Mucosa of descending colon (tissue), 3 donors: ENCODE data around the gene USP32. TPM values are rescaled to one million over a fixed set of nuclear protein-coding genes. Genes with fewer than 3 reads are reported as not detected.
"Not testable (repeated sequence)": the region's sequence is repeated elsewhere in the genome, so short reads cannot be mapped to it uniquely, and the experiment has no call there.

Experiments
- ATAC-seq: fragments of 200-7000 bp; cut with Tn5 transposase; one replicate; pipeline ENCODE4 v1.9.1; 2020; ENCODE audit warnings: mild to moderate bottlenecking, moderate library complexity
- DNase-seq, 3 donors: peaks; one replicate each; pipeline ENCODE4 v3.0.0-alpha.2; 2020
- H3K36me3 ChIP-seq: fragments of 200-600 bp; one replicate; pipeline ENCODE4 v1.8.0; 2021; ENCODE audit warnings: low read depth, mild to moderate bottlenecking
- H3K4me1 ChIP-seq: fragments of 200-600 bp; one replicate; pipeline ENCODE4 v1.8.0; 2021; ENCODE audit warnings: low read depth, mild to moderate bottlenecking
- H3K4me3 ChIP-seq: fragments of 200-600 bp; one replicate; pipeline ENCODE4 v1.8.0; 2021; ENCODE audit warnings: mild to moderate bottlenecking
- H3K9me3 ChIP-seq: fragments of 200-600 bp; one replicate; pipeline ENCODE4 v1.8.0; 2021; ENCODE audit warnings: mild to moderate bottlenecking
- intact Hi-C, 2 donors: fragments of 100-400 bp; cut with DNase I in 1 of 2; cut with micrococcal nuclease in 1 of 2; formaldehyde crosslinking; loops; one replicate each; pipeline versions ENCODE4 v1.11.0 to v1.11.1; 2022; cut with DNase I, micrococcal nuclease
- total RNA-seq, 3 donors: library from RNA; stranded (reverse); fragmentation: NEBNext Ultra II Directional in 2 of 3; extraction: Animal tissue kit (Norgen Biotek cat#: 25700) in 2 of 3; gene quantifications; one replicate each; pipeline versions ENCODE4 v1.2.1 to v1.2.4, GENCODE V29; 2021 to 2023
- TF ChIP-seq, protein P1 (sequence below): fragments of 200-600 bp; IDR thresholded peaks from one replicate; pipeline ENCODE4 v1.8.0; 2022; ENCODE audit warnings: antibody characterized with exemption, mild to moderate bottlenecking
- donor health status: DM: no; HTN: no; CAD: no; lungs with moderate emphysema.
- donor health status: DM: no; HTN: no; CAD: no.
- donor health status: DM: no; HTN: yes; CAD: no.

Gene USP32
- total RNA-seq, 3 donors from 2014 or later = 37.2 to 52.3 (median 38.5) TPM

DNA sequence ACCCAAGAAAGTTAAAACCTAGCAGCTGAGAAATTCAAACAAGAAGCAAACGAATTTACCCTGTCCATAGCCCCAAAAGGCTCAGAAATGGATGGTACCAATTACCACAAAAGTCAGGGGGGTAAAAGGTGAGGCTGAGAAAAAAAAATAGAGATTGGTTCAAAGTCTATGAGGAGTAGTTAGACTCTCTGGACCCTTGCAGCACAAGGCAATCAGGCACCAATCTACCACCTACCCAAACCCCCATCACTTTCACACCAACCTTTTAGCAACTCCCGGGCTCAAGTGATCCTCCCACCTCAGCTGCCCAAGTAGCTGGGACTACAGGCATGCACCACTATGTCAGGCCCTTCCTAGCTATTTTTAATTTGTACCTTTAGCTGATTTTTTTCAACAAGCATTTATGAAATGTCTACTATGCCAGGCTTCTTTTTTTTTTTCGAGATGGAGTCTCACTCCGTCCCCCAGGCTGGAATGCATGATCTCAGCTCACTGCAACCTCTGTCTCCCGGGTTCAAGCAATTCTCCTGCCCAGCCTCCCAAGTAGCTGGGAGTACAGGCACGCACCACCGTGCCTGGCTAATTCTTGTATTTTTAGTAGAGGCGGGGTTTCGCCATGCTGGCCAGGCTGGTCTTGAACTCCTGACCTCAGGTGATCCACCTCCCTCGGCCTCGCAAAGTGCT is 40.8 kb downstream of the USP32 start:
- H3K36me3 ChIP-seq = no peaks in the 10 kb centered on the region
- H3K4me3 ChIP-seq = no peak overlapping the region
- no peaks in the 10 kb centered on the region for H3K9me3 ChIP-seq
- TF ChIP-seq, protein P1, sequence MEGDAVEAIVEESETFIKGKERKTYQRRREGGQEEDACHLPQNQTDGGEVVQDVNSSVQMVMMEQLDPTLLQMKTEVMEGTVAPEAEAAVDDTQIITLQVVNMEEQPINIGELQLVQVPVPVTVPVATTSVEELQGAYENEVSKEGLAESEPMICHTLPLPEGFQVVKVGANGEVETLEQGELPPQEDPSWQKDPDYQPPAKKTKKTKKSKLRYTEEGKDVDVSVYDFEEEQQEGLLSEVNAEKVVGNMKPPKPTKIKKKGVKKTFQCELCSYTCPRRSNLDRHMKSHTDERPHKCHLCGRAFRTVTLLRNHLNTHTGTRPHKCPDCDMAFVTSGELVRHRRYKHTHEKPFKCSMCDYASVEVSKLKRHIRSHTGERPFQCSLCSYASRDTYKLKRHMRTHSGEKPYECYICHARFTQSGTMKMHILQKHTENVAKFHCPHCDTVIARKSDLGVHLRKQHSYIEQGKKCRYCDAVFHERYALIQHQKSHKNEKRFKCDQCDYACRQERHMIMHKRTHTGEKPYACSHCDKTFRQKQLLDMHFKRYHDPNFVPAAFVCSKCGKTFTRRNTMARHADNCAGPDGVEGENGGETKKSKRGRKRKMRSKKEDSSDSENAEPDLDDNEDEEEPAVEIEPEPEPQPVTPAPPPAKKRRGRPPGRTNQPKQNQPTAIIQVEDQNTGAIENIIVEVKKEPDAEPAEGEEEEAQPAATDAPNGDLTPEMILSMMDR = no peak
- DNase-seq (no peak), ATAC-seq (no peak)
- intact Hi-C loops = no loop called here
- H3K4me1 ChIP-seq = peaks cover 4% of the 10 kb centered on the region

DNA sequence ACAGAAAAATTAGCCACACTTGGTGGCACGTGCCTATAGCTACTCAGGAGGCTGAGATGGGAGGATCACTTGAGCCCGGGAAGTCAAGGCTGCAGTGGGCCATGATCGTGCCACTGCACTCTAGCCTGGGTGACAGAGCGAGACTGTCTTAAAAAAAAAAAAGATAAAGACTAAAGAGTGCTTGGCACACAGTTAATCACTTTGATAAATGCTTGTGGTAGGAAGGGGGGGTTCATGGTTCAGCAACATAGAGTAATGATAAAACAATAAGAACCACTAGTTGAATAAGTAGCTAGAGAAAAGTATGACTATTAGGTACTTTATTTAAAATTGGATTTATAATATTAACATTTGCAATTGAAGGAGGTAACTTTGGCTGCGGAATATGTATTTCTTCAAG is 43.3 kb downstream of the USP32 start:
- H3K9me3 ChIP-seq = no peaks in the 10 kb centered on the region
- intact Hi-C loops = no loop called here
- DNase-seq (no peak), ATAC-seq (no peak)
- TF ChIP-seq, protein P1 = no peak
- H3K36me3 ChIP-seq = no peaks in the 10 kb centered on the region
- no peaks in the 10 kb centered on the region for H3K4me1 ChIP-seq
- no peak overlapping the region for H3K4me3 ChIP-seq

DNA sequence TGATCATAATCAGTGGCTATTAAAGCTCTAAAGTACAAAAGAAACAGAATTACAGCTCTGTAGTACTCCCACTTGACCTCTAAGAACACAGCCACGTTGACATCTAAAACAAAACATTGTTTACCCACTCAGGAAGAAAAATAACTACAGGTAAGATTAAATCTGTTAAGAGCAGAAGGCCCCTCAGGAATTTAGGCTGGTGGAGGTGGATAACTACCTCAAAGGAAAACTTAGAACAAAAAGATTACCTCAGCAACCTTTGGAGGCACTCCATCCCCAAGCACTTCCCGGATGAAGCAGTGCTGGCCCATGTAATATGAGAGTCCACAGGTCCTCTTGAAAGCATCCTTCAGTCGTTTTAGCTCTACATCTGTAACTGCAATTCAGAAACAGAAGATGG is 46.7 kb downstream of the USP32 start:
- no peak for ATAC-seq
- Histone ChIP-seq H3K4me1 (no peaks in the 10 kb centered on the region), H3K4me3 (no peak overlapping the region), H3K36me3 (no peaks in the 10 kb centered on the region), H3K9me3 (no peaks in the 10 kb centered on the region)
- DNase-seq = no peak
- TF ChIP-seq, protein P1 = no peak
- intact Hi-C loops = no loop called here

DNA sequence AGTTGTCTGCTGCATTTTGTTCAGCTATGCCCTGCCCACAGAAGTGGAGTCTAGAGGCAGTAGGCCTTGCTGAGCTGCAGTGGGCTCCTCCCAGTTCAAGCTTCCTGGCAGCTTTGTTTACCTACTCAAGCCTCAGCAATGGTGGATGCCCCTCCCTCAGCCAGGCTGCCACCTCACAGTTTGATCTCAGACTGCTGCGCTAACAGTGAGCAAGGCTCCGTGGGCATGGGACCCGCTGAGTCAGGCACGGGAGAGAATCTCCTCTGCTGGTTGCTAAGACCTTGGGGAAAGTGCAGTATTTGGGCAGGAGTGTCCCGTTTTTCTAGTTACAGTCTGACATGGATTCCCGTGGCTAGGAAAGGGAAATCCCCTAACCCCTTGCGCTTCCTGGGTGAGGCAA is 49.4 kb downstream of the USP32 start:
- H3K9me3 ChIP-seq, H3K4me3 ChIP-seq, ATAC-seq, intact Hi-C loops, H3K36me3 ChIP-seq, H3K4me1 ChIP-seq, DNase-seq: not testable (repeated sequence)

DNA sequence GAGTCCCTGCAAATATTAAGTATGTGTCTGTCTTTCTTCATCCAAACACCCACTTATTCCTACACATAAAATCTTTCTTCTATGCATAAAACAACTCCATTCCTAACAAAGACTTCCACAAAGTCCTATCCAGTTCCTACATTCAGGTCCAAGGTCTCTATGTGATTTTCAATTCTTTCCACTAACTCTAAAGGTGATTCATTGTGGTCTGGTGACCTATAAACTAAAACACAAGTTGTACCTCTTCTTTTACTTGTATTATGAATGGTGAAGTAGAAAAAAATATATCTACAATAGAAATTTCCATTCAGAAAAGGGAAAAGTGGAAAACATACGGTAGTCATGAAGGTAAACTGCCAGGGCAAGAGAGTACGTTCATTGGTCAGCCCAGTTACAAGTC is 56.6 kb downstream of the USP32 start:
- ATAC-seq (no peak), DNase-seq (no peak)
- H3K4me1 ChIP-seq = no peaks in the 10 kb centered on the region
- TF ChIP-seq, protein P1 = no peak
- no peak overlapping the region for H3K4me3 ChIP-seq
- H3K9me3 ChIP-seq = no peaks in the 10 kb centered on the region
- H3K36me3 ChIP-seq = no peaks in the 10 kb centered on the region
- intact Hi-C loops = no loop called here

DNA sequence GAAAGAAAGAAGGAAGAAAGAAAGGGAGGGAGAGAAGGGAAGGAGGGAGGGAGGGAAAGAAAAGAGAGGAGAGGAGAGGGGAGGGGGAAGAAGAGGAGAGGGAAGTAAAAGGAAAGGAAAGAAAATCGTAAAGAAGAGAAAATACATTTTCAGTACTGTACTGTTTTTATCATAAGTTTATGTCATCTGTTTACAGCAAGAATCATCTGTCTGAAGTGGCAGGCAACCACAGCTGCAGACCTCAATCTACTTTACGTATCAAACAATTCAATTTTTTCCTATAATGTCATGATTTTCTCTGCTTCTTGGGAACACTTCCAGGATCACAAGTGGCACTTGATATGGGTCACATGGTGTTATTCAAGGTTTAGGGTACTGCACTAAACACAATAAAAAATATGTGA is 58.3 kb downstream of the USP32 start:
- intact Hi-C loops = no loop called here
- TF ChIP-seq, protein P1 = no peak
- Histone ChIP-seq H3K36me3 (no peaks in the 10 kb centered on the region), H3K4me1 (no peaks in the 10 kb centered on the region), H3K4me3 (no peak overlapping the region), H3K9me3 (no peaks in the 10 kb centered on the region)
- ATAC-seq = no peak
- no peak for DNase-seq

DNA sequence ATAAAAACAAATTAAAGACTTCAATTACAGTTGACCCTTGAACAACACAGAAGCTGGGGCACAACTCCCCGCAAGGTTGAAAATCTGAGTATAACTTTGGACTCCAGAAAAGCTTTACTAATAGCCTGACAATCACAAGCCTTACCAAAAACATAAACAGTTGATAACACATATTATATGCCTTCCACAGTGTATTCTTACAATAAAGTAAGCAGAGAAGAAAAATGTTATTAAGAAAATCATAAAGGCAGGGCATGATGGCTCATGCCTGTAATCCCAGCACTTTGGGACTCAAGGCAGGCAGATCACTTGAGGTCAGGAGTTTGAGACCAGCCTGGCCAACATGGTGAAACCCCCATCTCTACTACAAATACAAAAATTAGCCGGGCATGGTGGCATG is 58.9 kb downstream of the USP32 start:
- intact Hi-C loops, H3K4me3 ChIP-seq, DNase-seq, ATAC-seq, H3K9me3 ChIP-seq, H3K4me1 ChIP-seq, H3K36me3 ChIP-seq: not testable (repeated sequence)
